Ovary (tissue), 3 donors: ENCODE results near the gene C15orf39.

Experiments
- CTCF ChIP-seq, 3 donors: fragments of 450-650 bp in 2 of 3; fragments of 200-600 bp in 1 of 3; IDR thresholded peaks; one replicate each; pipeline versions ENCODE4 v1.5.1 to v1.8.0; 2016 to 2022; ENCODE audit warnings: antibody characterized with exemption in 3 of 3, mild to moderate bottlenecking in 1 of 3
- POLR2A ChIP-seq: fragments of 450-650 bp; IDR thresholded peaks from one replicate; pipeline ENCODE4 v1.6.1; 2017; ENCODE audit warnings: antibody characterized with exemption, mild to moderate bottlenecking, moderate library complexity
- donor health status: DM: no; HTN: no; CAD: no.

DNA sequence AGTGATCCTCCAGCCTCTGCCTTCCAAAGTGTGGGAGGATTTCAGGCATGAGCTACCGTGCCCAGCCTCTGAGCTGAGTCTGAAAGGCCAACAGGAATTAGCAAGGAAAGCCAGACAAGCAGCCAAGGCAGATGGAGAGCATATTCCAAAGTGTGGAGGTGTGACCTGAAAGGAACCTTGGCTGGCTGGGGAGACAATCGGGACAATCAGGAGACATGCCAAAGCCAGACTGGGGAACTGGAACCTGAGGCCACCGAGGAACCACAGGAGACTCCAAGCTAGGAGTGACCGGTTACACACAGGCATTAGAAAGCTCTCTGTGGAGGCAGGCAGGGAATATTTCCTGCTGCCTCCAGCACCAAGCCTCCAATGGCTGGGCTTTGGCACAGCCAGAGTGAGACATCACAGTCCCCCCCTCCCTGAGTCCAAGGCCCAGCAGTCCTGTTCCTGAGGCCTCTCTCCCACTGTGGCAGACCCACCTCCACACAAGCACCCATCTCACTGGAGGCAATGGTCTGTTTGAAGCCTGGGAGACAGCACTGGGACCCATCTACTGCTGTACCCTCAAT lies 4.5 kb upstream of the C15orf39 start:
- TF ChIP-seq CTCF (IDR thresholded peaks at IDR 0.05), result no peak
- TF ChIP-seq POLR2A, result no peak
